Urinary bladder (tissue), 4 donors: Measurements from ENCODE around the gene SPRED2. TPM values are rescaled to one million over a fixed set of nuclear protein-coding genes. Genes with fewer than 3 reads are reported as not detected.
A peak's percentile ranks its signal among the peaks of the same experiment; 100 is the strongest.

Experiments
- DNase-seq: peaks from one replicate; pipeline ENCODE4 v3.0.0-alpha.2; 2015; ENCODE audit errors: extremely low spot score
- H3K27ac ChIP-seq: one replicate; pipeline ENCODE4 v1.5.1; 2013; ENCODE audit warnings: low read depth, mild to moderate bottlenecking, moderate library complexity
- H3K36me3 ChIP-seq: one replicate; pipeline ENCODE4 v1.6.1; 2013; ENCODE audit warnings: mild to moderate bottlenecking, moderate library complexity; ENCODE audit not compliant: insufficient read depth
- H3K4me1 ChIP-seq: one replicate; pipeline ENCODE4 v1.6.1; 2013; ENCODE audit warnings: mild to moderate bottlenecking, moderate library complexity; ENCODE audit not compliant: insufficient read depth
- H3K4me3 ChIP-seq: one replicate; pipeline ENCODE4 v1.5.1; 2013; ENCODE audit warnings: low read depth, low read length
- WGBS: extraction: QIAGEN DNeasy Blood & Tissue Kit; methylation state at CpG from one replicate; pipeline ENCODE4 v1.1.7; 2013; 5-methylcytosine and 5-hydroxymethylcytosine counted together
- polyA plus RNA-seq: library from polyadenylated mRNA; stranded (reverse); fragments of 200-250 nt; gene quantifications from one replicate; pipeline ENCODE4 v1.2.3, GENCODE V29; 2013
- total RNA-seq: library from RNA; depleted of rRNA; stranded (reverse); fragments of >200 nt; gene quantifications from one replicate; pipeline ENCODE4 v1.2.3, GENCODE V29; 2014
- donor health status: healthy with polysubstance abuse.
- donor health status: healthy.

The SPRED2 gene
- total and polyA plus RNA-seq, 2 donors = 12.0 to 19.1 TPM

DNA sequence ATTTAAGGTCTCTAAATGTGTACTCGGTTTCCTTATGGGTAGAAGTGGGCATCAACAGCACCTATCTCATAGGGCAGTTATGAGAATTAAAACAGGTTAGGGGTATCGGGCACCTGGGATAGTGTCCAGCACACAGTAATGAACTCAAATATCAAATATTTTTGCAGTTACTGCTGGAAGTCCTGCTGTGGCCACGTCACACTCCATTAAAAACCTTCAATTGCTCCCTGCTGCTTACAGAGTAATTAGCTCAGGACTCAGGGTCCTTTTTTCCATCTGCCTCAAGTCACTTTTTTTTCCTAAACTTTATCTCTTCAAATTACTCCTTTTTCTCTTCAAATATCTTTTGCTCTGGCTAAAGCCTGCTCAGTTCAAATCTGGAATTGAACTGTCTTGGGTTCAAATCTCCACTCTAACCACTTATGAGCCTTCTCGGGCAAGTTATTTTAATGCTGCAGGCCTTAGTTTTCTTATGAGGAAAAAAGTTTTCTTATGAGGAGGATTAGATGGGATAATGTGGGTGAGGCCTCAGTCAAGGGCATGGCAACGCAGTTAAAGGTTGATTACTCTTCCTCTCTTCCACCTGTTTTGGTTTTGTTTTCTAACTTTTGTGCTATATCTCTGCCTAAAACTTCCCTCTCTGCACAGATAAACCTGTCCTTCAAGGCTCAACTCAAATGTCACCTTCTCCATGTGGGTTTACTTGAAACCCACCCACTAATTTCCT is 36.6 kb downstream of the SPRED2 start:
- WGBS = 93% methylated on average over 5 of the region's 5 CpGs
- no peak for DNase-seq
- Histone ChIP-seq H3K4me1 (no peaks in the 10 kb centered on the region), H3K27ac (no peak overlapping the region), H3K4me3 (no peak overlapping the region), H3K36me3 (no peaks in the 10 kb centered on the region)

DNA sequence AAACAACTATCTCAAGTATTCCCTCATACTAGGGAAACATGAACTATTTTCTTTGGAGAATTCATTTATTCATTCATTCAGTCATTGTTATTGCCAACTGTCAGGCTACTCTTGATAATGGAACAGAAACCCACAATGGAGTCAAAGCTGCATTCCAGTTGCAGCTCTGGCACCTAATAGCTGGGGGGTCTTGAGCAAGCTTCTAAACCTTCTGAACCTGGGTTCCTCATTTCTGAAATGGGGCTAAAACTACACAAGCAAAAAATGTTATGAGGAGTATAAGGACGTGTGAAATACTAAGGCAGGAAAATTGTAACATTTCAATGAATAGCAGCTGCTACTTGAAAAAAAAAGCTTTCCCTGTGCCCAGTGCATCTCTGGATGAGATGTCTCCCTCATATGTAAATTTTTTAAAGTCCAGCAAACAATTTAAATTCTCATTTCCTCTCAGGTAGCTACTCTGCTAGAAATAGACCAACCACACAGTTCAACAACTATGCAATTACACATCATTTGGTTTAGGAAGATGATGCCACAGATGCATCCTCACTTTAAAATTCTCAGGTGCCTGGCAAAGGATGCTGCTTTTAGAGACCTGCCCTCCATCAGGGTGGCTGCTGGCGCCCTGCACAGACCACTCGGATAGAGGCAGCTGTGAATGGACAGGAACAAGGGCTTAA is 38.5 kb downstream of the SPRED2 start:
- no peak overlapping the region for H3K27ac ChIP-seq
- no peaks in the 10 kb centered on the region for H3K4me1 ChIP-seq
- DNase-seq = no peak
- WGBS = 82% methylated on average over 3 of the region's 3 CpGs
- no peak overlapping the region for H3K4me3 ChIP-seq
- no peaks in the 10 kb centered on the region for H3K36me3 ChIP-seq

DNA sequence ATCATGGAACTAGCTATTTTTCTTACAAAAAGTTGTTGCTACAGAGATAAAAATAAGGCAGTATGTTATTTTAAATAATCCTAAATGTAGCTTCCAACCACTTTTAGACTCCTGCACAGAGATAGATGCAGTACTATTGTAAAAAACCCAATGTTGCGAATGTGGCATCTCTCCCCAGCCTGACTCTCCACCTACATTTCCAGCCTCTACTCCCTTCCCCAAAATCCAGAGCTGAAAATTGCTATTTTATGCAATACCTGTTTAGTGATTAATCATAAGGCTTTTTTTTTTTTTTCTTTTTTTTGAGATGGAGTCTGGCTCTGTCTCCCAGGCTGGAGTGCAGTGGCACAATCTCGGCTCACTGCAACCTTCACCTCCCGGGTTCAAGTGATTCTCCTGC is 39.4 kb downstream of the SPRED2 start:
- Histone ChIP-seq H3K27ac (no peak overlapping the region), H3K4me3 (no peak overlapping the region), H3K36me3 (no peaks in the 10 kb centered on the region), H3K4me1 (no peaks in the 10 kb centered on the region)
- 98% methylated on average over 3 of the region's 3 CpGs for WGBS
- DNase-seq = no peak

DNA sequence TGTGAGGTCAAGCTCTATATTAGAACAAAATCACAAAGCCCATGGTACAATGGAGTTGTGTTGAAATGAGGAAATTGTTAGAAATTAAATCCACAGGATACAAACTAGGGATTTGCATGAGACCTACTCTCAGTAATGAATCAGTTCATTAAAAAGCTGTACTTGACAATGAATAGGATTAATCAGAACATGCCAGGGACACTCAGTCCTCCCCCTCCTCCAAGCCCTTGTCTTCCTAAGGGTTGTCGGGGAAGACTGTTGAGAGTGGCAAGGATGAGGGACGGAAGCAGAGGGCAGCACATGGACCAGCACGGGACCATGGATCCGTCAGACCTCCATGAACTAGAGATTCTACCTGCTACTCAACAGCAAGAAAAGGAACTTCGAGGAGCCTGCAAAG is 39.8 kb downstream of the SPRED2 start:
- H3K36me3 ChIP-seq = no peaks in the 10 kb centered on the region
- H3K4me3 ChIP-seq = no peak overlapping the region
- no peaks in the 10 kb centered on the region for H3K4me1 ChIP-seq
- WGBS = 93% methylated on average over 5 of the region's 5 CpGs
- DNase-seq = no peak
- H3K27ac ChIP-seq = no peak overlapping the region

DNA sequence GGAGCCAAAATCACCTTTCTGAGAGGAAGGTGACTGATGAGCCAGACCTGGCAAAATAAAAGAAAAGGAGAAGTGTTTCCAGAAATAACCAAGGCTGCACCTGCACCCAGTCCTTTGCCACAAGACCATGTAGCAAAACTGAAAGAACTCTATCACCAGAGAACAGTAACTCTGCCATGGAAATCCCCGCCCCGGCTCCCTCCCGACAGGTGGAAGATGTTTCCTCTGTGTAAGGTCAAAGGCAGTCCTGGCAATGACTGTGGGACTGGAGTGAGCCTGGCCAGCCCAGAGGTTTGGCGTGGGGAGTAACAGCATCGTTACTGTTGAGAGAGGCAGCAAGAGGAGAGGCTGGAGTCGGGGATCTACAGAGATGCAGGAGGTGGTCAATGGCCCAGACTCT is 42.3 kb downstream of the SPRED2 start:
- no peak overlapping the region for H3K4me3 ChIP-seq
- H3K4me1 ChIP-seq = no peaks in the 10 kb centered on the region
- H3K27ac ChIP-seq = no peak overlapping the region
- WGBS = 61% methylated on average over 6 of the region's 6 CpGs
- H3K36me3 ChIP-seq = no peaks in the 10 kb centered on the region
- DNase-seq = no peak

- Histone ChIP-seq H3K4me3 (no peak overlapping the region), H3K36me3 (no peaks in the 10 kb centered on the region), H3K27ac (no peak overlapping the region), H3K4me1 (no peaks in the 10 kb centered on the region)
- WGBS = 83% methylated on average over 1 of the region's 1 CpG
- no peak for DNase-seq
Observed at GRCh38 chr2:65389476-65389875, 42.9 kb downstream of the SPRED2 start.

- H3K4me3 ChIP-seq = no peak overlapping the region
- no peak for DNase-seq
- peak overlapping the region; percentile 46 for H3K27ac ChIP-seq
- H3K36me3 ChIP-seq = no peaks in the 10 kb centered on the region
- WGBS = 89% methylated on average over 3 of the region's 3 CpGs
- no peaks in the 10 kb centered on the region for H3K4me1 ChIP-seq
Observed at GRCh38 chr2:65388596-65389390, 43.6 kb downstream of the SPRED2 start.

GRCh38 chr2:65388051-65388531 is 44.3 kb downstream of the SPRED2 start:
- H3K4me3 ChIP-seq = no peak overlapping the region
- H3K27ac ChIP-seq = peak overlapping the region; percentile 46
- DNase-seq = no peak
- WGBS = 90% methylated on average over 16 of the region's 16 CpGs
- no peaks in the 10 kb centered on the region for H3K36me3 ChIP-seq
- H3K4me1 ChIP-seq = no peaks in the 10 kb centered on the region

DNA sequence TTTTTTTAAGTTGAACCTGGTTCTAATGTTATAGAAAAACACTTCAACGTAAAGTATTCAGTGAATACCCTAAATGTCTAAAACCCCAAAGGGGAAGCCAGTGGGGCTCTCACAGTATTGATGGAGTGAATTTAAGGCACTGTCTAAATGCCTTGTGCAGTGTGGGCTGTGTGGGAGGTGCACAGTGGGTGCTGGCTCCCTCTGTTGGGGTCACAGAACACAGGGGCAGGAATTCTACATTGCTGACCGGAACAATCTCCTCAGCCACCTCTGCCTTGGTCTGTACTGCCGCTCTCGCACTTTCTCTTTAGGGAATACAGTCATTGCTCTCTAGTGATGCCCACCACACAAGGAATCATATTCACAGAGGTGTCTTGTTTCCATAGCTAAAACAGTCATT is 45.4 kb downstream of the SPRED2 start:
- 95% methylated on average over 4 of the region's 4 CpGs for WGBS
- no peaks in the 10 kb centered on the region for H3K36me3 ChIP-seq
- no peak overlapping the region for H3K4me3 ChIP-seq
- peaks cover 4% of the 10 kb centered on the region for H3K4me1 ChIP-seq
- no peak for DNase-seq
- H3K27ac ChIP-seq = no peak overlapping the region

DNA sequence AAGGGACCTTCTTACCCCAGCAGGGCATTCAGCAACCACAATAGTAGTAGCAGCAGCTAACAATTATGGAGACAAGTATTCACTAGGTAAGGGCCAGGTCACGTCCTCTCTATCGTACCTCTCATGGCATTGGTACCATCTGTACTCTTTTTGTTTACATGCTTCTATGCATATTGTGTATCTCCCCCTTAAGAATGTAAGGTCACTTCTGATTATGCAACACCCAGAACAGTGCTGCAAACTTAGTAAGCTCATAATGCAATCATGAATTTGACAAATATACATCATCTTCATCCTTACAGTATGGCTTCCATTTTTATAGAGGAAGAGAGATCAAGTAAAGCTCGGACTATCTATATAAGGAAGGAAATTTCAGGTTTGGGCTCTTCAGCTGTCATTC is 46.1 kb downstream of the SPRED2 start:
- Histone ChIP-seq H3K4me1 (peaks cover 6% of the 10 kb centered on the region), H3K4me3 (no peak overlapping the region), H3K27ac (no peak overlapping the region), H3K36me3 (no peaks in the 10 kb centered on the region)
- WGBS = 86% methylated on average over 3 of the region's 3 CpGs
- DNase-seq = no peak

DNA sequence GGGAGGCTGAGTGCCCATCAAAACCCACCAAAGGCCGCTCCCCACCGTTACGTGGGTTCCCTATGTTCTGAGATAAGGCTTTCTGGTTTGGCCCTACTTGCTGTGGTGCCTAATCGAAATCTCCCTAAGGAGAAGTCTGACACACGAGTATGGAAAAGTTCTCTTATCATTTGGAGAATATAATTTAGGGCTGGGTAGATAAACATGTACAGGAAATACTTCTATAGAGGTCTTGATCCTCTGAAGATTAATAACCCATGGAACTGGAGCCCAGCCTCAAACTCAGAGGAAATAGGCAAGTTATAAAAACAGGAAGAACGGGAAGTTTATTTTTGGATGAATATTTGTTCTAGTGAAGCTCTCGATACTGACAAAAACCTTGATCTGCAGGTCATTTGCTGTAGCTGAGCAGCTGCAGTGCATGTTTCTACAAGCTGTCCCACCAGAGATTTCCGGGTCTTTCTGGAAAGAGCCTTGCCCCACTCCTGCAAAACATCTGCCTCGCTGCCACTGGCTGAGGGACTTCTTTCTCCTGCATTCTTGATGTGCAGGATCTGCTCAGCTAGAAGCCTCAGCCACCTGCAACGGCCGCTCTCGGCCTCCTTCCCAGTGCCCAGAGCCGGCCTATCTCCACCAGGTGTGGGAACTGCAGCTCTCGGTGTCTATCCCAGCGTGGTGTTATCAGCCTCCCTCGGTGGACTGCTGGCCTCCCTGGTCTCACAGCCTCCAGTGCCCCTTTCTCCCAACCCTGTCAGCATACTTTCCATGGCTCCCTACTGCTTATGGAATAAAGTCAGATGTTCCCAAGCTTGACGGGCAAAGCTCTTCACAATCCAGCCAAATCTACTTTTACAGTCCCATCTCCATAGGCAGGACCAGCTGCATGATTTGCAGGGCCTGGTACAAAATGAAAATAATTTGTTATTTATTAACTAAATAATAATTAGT is 48.6 kb downstream of the SPRED2 start:
- no peaks in the 10 kb centered on the region for H3K36me3 ChIP-seq
- WGBS = 49% methylated on average over 17 of the region's 17 CpGs
- DNase-seq = no peak
- no peak overlapping the region for H3K4me3 ChIP-seq
- H3K27ac ChIP-seq = peak overlapping the region; percentile 71
- H3K4me1 ChIP-seq = peaks cover 6% of the 10 kb centered on the region

GRCh38 chr2:65382776-65383357 is 49.5 kb downstream of the SPRED2 start:
- Histone ChIP-seq H3K4me1 (peaks cover 6% of the 10 kb centered on the region), H3K27ac (peak overlapping the region; percentile 54), H3K36me3 (no peaks in the 10 kb centered on the region), H3K4me3 (no peak overlapping the region)
- no peak for DNase-seq
- WGBS = 14% methylated on average over 20 of the region's 20 CpGs

- Histone ChIP-seq H3K27ac (no peak overlapping the region), H3K4me3 (no peak overlapping the region), H3K36me3 (no peaks in the 10 kb centered on the region), H3K4me1 (peaks cover 6% of the 10 kb centered on the region)
- DNase-seq = no peak
- WGBS = 55% methylated on average over 1 of the region's 1 CpG
Observed at GRCh38 chr2:65382323-65382722, 50.1 kb downstream of the SPRED2 start.
